ENCODE measurements around the gene ID1. TPM values are rescaled to one million over a fixed set of nuclear protein-coding genes. Genes with fewer than 3 reads are reported as not detected.

ID1 gene
- total and polyA plus RNA-seq, 2 of the 13 experiments (the other 11 are each of a cell fraction or from before 2014, with no cell fraction given): 320 to 419 TPM

DNA sequence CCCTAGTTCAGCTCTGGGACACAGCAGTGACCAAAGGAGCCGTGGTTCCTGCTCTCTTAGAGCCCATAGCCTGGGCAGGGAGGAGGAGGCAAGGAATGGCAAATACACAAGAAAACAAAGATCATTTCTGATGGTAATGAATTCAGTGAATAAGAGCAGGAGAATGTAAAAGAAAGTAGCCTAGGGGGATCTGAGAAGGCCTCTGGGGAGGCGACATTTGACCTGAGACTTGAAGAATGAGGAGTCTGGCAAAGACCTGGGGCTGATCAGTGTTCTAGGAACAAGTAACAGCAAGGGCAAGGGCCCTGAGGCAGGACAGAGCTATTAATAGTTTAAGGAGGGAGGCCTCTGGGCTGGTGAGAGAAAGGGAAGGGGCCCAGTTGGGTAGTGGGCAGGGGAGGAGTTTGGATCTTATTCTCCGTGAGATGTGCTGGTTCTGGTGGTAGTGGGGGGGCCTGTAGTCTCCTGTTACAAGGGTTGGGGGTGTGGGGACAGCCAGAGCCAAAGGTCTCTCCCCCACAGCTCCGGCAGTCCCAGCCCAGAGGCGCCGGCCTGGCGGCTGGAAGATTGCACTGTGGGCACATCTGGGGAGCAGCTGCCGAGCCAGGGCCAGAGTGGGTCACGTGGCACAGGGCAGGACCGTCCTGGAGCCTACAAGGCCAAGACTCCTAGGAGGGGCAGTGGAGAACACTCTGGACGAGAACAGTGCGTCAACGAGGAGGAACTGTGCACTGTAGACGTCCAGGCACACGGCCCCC is 9.3 kb upstream of the ID1 start (continued):
- TF ChIP-seq RELA (CRISPR knock-in tag; IDR thresholded peaks at IDR 0.05): 0 out of 2 replicates have a peak, but pooled peaks have one; percentile 46
- TF ChIP-seq ATF7-NPFF (CRISPR knock-in tag; IDR thresholded peaks at IDR 0.05; ENCODE audit: low read depth): no peak
- TF ChIP-seq HNRNPLL (IDR thresholded peaks at IDR 0.05; ENCODE audit: low read depth, low read length, poor library complexity, severe bottlenecking): peak; percentile 59
- peak; percentile 66 for TF ChIP-seq RBM22 (optimal IDR thresholded peaks at IDR 0.05; ENCODE audit: low read length)
- TF ChIP-seq, protein P1, sequence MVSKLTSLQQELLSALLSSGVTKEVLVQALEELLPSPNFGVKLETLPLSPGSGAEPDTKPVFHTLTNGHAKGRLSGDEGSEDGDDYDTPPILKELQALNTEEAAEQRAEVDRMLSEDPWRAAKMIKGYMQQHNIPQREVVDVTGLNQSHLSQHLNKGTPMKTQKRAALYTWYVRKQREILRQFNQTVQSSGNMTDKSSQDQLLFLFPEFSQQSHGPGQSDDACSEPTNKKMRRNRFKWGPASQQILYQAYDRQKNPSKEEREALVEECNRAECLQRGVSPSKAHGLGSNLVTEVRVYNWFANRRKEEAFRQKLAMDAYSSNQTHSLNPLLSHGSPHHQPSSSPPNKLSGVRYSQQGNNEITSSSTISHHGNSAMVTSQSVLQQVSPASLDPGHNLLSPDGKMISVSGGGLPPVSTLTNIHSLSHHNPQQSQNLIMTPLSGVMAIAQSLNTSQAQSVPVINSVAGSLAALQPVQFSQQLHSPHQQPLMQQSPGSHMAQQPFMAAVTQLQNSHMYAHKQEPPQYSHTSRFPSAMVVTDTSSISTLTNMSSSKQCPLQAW (CRISPR knock-in tag; IDR thresholded peaks at IDR 0.05): peak; percentile 3; the same call in 1 of the 2 replicates
- TF ChIP-seq ZSCAN30 (CRISPR knock-in tag; IDR thresholded peaks at IDR 0.05): no peak
- TF ChIP-seq ZNF331 (CRISPR knock-in tag; IDR thresholded peaks at IDR 0.05): peak; percentile 89
- TF ChIP-seq MEF2D (CRISPR knock-in tag; IDR thresholded peaks at IDR 0.05): peak; percentile 75; the same call in 1 of the 2 replicates
- TF ChIP-seq GATA4 (IDR thresholded peaks at IDR 0.05; ENCODE audit: borderline replicate concordance, low read depth): peak; percentile 62; the same call in 1 of the 2 replicates
- no peak for TF ChIP-seq PCBP1 (IDR thresholded peaks at IDR 0.05; ENCODE audit: borderline replicate concordance, low read depth, low read length)
- no peak for TF ChIP-seq ZNF3 (CRISPR knock-in tag; IDR thresholded peaks at IDR 0.05)
- TF ChIP-seq, protein P2, sequence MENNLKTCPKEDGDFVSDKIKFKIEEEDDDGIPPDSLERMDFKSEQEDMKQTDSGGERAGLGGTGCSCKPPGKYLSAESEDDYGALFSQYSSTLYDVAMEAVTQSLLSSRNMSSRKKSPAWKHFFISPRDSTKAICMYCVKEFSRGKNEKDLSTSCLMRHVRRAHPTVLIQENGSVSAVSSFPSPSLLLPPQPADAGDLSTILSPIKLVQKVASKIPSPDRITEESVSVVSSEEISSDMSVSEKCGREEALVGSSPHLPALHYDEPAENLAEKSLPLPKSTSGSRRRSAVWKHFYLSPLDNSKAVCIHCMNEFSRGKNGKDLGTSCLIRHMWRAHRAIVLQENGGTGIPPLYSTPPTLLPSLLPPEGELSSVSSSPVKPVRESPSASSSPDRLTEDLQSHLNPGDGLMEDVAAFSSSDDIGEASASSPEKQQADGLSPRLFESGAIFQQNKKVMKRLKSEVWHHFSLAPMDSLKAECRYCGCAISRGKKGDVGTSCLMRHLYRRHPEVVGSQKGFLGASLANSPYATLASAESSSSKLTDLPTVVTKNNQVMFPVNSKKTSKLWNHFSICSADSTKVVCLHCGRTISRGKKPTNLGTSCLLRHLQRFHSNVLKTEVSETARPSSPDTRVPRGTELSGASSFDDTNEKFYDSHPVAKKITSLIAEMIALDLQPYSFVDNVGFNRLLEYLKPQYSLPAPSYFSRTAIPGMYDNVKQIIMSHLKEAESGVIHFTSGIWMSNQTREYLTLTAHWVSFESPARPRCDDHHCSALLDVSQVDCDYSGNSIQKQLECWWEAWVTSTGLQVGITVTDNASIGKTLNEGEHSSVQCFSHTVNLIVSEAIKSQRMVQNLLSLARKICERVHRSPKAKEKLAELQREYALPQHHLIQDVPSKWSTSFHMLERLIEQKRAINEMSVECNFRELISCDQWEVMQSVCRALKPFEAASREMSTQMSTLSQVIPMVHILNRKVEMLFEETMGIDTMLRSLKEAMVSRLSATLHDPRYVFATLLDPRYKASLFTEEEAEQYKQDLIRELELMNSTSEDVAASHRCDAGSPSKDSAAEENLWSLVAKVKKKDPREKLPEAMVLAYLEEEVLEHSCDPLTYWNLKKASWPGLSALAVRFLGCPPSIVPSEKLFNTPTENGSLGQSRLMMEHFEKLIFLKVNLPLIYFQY (CRISPR knock-in tag; IDR thresholded peaks at IDR 0.05; ENCODE audit: borderline replicate concordance): peak; percentile 87; the same call in 1 of the 2 replicates
- TF ChIP-seq ZNF557 (CRISPR knock-in tag; IDR thresholded peaks at IDR 0.05): 0 out of 2 replicates have a peak, but pooled peaks have one; percentile 24
- TF ChIP-seq, protein P3, sequence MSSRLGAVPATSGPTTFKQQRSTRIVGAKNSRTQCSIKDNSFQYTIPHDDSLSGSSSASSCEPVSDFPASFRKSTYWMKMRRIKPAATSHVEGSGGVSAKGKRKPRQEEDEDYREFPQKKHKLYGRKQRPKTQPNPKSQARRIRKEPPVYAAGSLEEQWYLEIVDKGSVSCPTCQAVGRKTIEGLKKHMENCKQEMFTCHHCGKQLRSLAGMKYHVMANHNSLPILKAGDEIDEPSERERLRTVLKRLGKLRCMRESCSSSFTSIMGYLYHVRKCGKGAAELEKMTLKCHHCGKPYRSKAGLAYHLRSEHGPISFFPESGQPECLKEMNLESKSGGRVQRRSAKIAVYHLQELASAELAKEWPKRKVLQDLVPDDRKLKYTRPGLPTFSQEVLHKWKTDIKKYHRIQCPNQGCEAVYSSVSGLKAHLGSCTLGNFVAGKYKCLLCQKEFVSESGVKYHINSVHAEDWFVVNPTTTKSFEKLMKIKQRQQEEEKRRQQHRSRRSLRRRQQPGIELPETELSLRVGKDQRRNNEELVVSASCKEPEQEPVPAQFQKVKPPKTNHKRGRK (CRISPR knock-in tag; IDR thresholded peaks at IDR 0.05): peak; percentile 75; the same call in 1 of the 2 replicates
- peak; percentile 22 for TF ChIP-seq ZNF781 (CRISPR knock-in tag; IDR thresholded peaks at IDR 0.05; ENCODE audit: borderline replicate concordance, not compliant biosample characterization)
- TF ChIP-seq MAFK (conservative IDR thresholded peaks at IDR 0.05 in 1 of 2, IDR thresholded peaks at IDR 0.05 in 1 of 2; ENCODE audit: low read length in 2 of 2): peak; percentile 18 to 31; a peak in 1 of 4 replicates
- peak; percentile 52 for TF ChIP-seq HDAC1 (CRISPR knock-in tag; IDR thresholded peaks at IDR 0.05)
- TF ChIP-seq LCORL (IDR thresholded peaks at IDR 0.05): no peak
- peak; percentile 52; the same call in 1 of the 2 replicates for TF ChIP-seq LCORL (CRISPR knock-in tag; IDR thresholded peaks at IDR 0.05)
- TF ChIP-seq TRIM24 (CRISPR knock-in tag; IDR thresholded peaks at IDR 0.05): no peak
- peak; percentile 52; the same call in 1 of the 2 replicates for TF ChIP-seq KDM2A (CRISPR knock-in tag; IDR thresholded peaks at IDR 0.05; ENCODE audit: borderline replicate concordance, low read depth)

All from HepG2 (cell line).